GM19455 (cell line): Measurements from ENCODE around the gene BTBD17.

ENCODE experiments used
- ATAC-seq: cut with Tn5 transposase; IDR thresholded peaks from one replicate; pipeline ENCODE4 v1.9.1; 2021; ENCODE audit not compliant: unreplicated experiment

The BTBD17 gene

DNA sequence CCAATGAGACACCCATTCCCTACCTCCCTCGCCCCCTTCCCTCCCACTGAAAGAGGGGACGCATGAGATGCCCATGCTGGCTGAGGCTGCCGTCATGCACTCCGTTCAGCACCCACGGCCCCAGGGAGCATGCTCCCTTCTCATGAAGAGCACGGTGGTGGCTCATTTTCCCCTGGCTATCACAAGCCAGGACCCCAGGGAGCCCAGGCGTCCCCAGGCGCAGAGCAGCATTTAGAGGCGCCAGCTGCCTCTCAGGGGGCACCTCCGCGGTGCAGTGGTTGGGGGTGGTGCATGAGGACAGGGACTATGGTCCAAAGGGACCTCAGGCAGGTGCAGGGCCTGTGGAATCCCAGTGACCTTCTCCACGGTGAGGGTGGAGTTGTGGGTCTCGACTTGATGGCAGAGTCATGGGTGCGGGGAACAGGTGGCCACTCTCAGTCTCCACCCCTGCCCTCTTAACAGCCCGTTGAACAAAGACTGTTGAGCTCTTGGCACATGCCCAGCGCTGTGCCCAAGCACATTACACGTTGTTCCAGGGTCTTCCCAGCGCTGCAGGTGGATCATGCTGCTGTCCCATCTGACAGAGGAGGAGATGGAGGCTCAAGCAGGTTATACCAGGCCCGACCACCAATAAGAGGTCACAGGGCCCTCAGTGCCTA, 22.0 kb downstream of the BTBD17 start:
- ATAC-seq = no peak

DNA sequence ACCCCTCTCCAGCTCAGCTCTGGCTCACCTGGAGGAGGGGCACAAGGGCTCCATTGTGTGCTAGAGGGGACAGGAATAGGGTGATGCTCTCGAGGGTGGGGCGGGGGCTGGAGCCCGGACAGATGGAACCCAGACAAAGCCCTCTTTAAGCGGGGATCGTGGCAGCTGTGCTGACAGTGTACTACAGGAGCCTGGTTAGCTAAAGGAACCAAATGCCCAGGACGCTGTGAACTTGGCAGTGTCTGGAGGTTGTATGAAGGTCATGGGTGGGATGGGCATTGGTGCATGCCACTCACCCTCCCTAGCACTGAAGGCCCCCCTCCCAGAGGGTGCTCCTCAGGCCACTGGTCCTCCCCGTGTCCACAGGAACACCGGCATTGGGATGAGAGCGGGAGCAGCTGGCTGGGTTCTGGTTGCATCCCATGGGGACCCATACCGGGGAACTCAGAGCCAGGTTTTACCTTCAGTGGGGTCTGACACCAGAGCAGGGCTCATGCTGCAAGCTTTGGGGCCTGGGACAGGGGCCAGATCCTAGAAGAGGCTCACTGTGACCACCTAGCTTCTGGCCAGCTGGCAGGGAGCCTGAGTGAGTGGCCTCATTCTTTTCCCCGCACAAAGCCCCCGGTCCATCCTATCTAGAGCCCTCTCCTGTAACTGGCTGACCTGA, 23.7 kb downstream of the BTBD17 start:
- ATAC-seq = no peak

DNA sequence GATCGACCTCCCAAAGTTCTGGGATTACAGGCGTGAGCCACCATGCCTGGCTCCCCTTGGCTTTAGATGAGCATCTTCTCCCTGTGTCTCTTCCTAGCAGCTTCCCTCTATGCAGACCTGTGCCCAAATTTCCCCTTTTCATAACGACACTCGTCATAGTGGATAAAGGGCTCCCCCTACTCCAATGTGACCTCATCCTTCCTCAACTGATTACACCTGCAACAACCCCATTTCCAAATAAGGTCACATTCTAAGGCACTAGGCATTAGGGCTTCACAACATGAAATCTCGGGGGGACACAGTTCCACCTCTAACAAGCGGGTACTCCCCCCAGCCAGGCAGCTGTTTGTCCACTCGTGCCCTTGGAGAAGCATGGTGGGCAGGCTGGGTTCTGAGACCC, 25.4 kb downstream of the BTBD17 start:
- ATAC-seq = no peak

DNA sequence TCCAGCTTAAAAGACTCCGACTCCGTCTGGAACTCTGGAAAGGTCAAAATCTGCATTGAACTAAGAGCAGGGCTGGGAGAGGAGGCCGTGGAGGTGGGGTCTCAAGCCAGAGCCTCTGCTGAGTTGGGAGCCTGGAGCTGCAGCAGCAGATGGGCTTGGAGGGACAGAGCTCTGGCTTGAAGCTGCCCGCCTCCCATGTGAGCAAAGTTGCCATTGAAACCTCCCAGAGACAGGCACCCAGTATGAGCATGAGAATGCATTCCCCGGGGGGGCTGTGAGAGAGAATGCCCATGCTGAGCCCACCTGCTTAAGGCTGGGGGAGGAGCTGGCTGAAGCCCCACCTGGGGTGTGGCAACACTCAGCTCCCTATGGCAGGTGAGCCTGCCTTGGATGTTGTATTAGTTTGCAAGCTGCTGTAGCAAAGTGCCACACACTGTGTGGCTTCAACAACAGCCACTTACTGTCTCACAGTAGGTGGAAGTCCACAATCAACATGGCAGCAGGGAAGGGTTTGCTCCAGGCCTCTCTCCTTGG, 26.1 kb downstream of the BTBD17 start:
- no peak for ATAC-seq

DNA sequence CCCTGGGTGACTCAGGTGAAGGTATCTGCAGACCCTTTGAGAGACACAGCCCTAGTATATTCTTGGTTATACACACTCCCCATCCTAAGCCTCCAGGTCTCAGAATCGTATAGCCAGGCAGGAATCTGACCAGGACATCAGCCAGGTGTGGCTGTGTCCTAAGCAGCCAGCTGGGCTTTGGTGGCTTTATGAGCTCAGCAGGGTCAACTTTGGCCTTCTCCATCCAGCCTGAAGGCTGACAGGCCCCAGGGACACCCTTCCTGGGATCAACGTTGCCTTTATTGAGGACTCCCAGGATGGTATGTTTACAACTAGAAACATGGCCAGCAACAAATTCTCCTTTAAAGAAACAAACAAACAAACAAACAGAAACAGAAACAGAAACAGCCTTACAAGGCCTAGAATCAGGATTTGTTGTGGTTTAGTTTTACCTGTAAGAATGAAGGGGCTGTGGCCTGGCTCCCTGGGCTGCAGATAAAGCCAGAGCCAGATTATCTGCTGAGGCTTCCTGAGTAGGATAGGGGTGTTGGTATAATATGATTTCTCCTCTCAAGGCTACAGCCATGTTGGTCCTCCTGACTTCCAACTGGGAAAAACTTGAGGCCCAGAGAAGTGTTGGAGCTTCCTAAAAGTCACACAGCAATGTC, 27.2 kb downstream of the BTBD17 start:
- no peak for ATAC-seq

DNA sequence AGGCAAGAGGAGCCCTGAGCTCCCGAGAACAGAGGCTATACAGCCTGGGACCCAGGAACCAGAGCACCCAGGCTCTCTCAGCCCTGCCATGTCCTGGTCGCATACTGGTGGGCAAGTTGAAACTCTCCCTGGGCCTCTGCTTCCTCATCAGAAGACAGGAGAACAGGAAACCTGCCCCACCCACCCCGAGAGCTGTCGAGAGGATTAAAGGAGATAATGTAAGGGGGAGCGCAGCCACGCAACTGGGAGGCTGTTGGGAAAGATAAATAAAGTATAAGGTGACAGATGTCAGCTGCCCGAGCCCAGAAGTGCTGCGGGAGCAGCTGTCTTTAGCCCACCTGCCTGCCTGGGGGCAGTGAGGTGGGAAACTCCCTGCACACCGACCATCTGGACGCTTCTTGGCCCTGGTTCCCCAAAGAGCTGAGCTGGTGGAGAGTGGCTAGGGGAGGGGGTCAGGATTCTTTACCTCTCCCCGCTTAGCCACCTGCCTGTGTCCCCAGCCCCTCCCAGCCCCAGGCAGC, 28.8 kb downstream of the BTBD17 start:
- no peak for ATAC-seq

DNA sequence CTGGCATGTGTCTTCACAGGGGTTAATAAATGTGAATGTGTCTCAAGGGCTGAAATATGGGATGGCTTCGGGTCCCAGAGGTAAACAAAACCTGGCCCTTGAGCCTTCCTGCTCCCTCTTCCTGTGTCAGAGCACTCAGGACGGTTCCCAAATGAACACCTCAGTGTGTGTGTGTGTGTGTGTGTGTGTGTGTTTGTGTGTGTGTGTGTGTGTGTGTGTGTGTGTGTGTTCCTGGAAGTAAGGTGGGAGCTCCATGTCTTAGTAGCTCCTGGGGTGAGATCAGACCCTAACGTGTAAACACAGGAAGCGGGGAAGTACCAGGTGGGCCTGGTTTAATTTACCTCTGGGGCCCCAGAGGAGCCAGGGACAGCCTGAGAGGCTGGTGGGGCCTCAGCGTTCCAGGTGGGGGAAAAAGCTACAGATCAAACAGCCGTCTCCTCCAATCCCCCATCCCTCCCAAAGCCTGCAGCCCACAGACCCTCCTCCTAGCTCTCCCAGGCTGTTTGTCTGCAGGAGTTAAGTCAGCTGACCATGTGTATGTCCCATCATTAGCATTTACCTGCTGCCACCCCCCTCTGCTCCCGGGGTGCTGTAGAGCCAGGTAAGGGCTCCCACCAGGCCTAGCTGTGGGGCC, 29.5 kb downstream of the BTBD17 start:
- no peak for ATAC-seq

DNA sequence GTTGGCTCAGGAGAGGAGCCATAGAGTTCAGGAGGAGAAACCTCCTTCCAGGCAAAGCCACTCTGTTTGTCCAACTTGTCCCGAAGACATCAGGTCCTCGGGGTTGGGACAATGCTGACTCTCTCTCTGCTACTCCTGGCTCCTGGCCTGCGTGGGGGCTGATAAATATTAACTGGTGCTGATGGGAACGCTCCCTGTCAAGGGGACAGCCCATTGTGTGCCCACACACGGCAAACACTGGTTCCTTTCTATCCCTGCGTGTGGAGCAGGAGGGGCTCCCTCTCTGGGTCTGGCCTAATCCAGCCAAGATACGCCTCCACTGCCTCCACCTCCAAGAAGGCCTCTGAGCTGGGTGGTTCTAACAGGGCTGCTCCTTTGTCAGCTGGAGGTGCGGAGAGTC, 31.2 kb downstream of the BTBD17 start:
- no peak for ATAC-seq

DNA sequence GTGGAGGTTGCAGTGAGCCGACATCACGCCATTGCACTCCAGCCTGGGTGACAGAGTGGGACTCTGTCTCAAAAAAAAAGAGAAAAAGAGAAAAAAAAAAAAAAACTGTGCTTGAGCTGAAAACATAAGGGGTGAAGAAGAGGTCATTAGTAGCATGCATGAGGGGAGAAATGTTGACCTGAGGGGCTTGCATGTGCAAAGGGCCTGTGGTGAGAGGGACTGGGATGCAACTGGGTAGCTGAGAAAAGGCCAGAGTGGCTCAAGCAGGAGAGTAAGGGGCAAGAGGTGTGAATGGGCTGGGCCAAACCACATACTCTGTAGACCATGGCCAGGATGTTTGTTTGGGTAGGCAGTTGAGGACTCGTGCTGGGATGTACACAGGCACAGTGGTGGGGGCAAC, 32.3 kb downstream of the BTBD17 start:
- no peak for ATAC-seq

DNA sequence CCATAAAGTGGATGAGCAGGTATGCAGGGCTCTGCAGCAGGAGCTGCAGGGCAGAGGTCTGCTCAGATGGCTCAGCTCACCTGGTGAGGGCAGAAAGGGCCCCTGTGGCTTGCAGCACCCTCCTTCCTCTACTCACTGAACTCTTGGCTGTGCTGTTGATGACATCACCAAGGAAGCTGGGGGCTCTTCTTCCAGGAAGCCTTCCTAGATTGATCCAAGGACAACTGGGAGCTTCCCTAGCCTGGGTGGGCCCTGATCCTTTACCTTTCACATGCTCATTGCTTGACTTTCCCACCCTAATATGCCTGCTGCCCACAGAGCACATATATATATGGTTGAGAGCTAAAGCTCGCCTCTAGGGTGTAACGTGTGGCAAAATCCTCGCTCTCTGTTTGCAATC, 33.2 kb downstream of the BTBD17 start:
- no peak for ATAC-seq

DNA sequence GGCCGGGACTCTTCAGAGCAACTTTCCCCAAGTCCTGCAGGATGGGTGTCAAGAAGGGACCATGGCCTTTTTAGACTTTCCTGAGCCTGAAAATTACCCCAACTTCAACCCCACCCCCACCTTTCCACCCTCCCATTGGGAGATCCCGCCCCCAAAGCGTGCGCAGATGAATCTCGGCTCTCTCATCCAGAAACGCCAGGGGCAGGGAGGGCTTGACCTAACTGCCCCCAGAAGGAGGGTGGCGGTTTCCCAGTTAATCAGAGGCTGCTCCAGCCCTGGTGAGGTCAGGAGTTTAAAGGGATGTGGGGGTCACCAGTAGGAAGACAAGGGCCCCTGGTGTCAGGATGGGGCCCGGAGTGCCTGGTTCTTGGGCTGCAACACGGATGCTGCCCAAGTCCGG, 35.2 kb downstream of the BTBD17 start:
- ATAC-seq = no peak

DNA sequence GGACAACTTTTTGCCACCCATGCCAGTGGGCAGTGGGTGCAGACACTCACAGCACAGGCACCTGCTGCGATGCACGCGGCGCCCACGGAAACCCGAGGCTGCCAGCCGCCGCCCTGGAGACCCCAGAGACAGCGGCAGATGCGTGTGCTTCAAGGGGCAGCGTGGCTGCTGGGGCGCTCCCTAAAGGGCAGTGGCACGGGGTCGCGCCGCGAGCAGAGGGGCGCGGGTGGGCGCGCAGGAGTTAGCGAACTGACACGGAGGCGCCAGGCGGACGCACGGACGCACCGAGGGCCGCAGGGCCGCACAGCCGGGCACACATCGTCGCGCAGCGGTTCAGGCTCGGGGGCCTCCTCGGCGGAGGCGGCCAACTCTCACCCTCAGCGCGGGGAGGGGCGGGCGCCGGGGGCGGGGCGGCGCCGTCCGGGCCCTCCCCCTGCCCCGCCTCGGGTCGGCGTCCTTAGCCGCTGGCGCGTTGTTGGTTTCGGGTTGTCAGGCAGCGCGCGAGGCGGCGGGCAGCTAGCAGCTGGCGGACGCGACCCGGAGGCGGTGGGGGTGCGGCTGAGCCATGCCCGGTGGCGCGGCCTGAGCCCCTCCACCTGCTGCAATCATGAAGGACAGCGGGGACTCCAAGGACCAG, 35.8 kb downstream of the BTBD17 start, which contains the start of gene KIF19:
Gene KIF19, plus strand, starts transcription at position 484 of the 637 bp plus-strand sequence. Its CDS starts 124 bp downstream, at position 608.
- ATAC-seq = no peak

DNA sequence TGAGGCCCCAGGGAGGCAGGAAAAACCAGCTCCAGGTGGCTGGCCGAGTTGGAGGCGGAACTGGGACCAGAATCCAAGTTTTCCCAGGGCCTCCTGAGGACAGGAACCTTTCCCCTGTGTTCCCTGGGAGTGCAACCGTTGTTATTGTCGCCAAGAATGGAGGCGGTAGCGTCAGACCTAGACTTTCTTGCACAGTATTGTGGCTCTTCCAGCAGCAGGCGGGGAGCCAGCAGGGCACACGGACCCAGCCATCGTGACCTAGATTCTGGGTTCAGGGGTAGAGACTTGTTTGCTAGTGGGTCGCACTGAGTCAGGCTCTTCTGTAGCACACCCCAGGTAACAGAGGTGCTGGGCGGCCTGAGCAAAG, 36.3 kb downstream of the BTBD17 start:
- no peak for ATAC-seq

DNA sequence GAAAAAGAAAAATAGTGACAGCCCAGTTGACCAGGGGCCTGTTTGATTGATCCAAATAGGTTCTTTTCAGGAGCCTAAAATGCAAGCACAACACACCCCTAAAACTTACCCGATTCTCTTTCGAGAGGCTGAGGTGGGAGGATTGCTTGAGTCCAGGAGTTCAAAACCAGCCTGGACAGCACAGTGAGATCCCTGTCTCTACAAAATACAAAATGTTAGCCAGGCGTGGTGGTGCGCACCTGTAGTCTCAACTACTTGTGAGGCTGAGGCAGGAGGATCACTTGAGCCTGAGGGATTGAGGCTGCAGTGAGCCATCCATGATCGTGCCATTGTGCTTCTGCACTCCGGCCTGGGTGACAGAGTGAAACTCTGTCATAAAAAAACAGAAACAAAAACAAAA, 37.1 kb downstream of the BTBD17 start:
- ATAC-seq = no peak

DNA sequence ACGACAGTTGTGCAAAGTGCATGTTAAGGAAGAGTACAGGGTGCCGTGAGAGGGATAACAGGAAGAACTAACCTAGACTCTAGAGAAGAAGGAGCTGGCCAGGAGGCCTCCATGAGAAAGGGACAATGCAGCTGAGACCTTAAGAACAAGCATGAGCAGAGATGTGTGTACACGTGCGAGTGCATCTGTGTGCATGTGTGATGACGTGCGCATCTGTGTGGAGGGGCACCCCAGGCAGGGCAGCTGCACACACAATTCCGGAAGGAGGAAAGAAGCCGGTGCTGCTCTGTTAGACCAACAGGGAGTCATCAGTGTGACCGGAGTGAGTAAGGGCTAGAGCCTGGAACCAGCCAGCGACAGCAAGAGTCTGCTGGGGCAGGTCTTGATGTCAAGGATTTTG, 43.3 kb downstream of the BTBD17 start:
- ATAC-seq = no peak

DNA sequence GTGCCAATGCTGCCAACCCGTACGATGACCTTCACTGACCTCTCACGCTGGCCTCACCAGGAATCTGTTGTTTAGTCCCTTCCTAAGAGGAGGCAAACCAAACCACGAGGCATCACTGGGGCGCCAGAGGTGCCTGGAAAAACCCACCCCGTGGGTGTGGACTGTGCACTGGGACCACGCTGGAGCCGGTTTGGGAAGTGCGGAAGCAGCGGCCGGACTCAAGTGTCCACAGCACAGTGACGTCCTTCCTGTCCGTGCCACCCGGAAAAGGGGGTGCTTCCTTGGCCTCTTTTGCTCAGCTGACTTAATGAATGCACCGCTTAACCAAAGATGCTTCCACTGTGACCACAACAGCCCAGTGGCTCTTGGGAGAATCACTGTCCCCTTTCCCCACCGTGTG, 44.6 kb downstream of the BTBD17 start:
- no peak for ATAC-seq

DNA sequence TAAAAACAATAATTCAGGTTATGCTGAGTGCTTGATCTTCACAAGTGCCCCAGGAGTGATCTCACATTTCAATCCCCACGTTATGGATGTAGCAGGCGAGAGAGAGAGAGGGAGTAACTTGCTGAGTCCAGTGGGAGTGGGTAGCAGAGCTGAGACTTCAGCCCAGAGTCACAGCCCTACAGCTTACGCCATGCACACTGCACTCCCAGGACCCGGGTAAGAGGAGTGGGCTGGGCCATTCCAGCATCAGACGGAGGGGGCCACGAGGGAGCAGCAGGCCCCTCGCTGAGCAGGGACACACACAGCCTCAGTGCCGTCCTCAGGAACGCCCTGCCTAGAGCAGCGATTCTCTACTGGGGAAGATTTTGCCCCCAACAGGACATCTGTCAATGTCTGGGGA, 45.4 kb downstream of the BTBD17 start:
- ATAC-seq = no peak

DNA sequence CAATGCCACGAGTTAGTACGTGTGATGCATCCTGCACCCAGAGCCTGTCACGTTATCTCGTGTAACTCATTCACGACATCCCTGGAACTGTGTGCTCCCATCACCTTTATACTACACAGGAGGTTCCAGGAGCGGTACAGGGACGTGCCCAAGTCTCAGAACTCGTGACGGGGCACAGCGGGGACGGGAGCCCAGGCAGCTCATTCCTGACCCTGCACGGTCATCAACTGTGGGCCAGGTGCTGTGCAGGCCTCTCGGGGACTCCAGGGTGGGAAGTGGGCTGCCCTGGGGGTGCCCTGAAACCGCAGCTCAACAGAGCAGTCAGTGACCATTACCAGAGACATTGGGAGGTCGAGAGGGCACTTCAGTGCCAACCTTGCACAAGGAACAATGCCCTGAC, 46.8 kb downstream of the BTBD17 start:
- ATAC-seq = no peak

DNA sequence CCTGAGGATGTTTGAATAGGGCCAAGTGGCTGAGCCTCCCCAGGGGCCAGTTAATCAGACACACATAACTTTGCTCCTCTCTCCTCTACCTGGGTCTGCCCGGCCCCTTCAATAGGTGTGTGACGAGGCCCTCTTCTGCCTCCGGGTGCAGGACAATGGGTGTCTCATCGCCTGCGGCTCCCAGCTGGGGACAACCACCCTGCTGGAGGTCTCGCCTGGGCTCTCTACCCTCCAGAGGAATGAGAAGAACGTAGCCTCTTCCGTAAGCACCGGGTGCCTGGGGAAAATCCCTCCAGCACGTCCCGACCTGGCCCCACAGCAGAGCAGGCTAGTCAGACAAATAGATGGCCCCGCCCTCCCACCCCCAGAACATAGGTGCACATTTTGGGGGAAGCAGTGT, 51.8 kb downstream of the BTBD17 start:
- no peak for ATAC-seq

DNA sequence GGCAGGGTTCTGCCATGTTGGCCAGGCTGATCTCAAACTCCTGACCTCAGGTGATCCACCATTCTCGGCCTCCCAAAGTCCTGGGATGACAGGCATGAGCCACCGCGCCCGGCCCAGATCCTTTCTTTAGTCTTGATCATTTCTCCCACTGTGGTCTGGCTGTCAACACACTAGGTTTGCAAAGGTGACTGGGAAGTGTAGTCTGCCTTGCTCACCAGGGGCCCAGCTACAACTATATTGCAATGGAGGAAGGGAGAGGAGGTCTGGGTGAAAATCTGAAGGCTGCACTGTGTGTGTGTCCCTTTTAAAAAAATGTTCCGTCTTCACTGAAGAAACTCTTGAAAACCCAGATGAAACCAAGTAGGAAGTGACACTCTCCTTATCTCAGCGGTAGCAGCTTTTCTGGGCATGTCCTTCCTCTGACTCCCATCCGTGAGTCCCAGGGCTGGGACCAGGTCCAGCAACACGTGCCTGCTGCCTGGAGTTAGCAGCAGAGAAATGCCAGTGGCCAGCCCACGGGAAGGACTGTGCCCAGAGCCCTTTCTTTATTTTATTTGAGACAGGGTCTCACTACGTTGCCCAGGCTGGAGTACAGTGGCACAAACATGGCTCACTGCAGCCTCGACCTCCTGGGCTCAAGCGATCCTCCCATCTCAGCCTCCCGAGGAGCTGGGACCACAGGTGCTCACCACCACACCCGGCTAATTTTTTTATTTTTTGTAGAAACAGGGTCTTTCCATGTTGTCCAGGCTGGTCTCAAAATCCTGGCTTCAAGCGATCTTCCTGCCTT, 53.5 kb downstream of the BTBD17 start:
- ATAC-seq = no peak
